ENCODE measurements around the gene ATP8A1.

GRCh38 chr4:42515156-42515884, 141.6 kb downstream of the ATP8A1 start:
- no peak for TF ChIP-seq CTCF (conservative IDR thresholded peaks at IDR 0.05)
- TF ChIP-seq ZFX (IDR thresholded peaks at IDR 0.05): no peak
